ENCODE measurements around the gene TRIM46. TPM values are rescaled to one million over a fixed set of nuclear protein-coding genes. Genes with fewer than 3 reads are reported as not detected.

TRIM46 gene
- total RNA-seq, 1 experiment from 2014 or later: 4.1 TPM

GRCh38 chr1:155169541-155169940 is 4.1 kb upstream of the TRIM46 start:
- no TSS peak for BruUV-seq (replicated peaks)

GRCh38 chr1:155170101-155170785 is 3.4 kb upstream of the TRIM46 start:
- BruUV-seq (replicated peaks): no TSS peak
- CTCF ChIA-PET: no interaction called here
- Histone ChIP-seq H2AFZ (ENCODE audit: low read length) (no peak overlapping the region), H3K4me2 (ENCODE audit: low read length) (no peak overlapping the region), H3K9ac (ENCODE audit: low read length) (no peak overlapping the region), H3F3A (ENCODE audit: low read length, unreplicated experiment) (no peaks in the 10 kb centered on the region), H3K79me2 (ENCODE audit: low read length) (peaks cover 20% of the 10 kb centered on the region), H3K4me1 (ENCODE audit: insufficient read depth, low read length) (peaks cover 21% of the 10 kb centered on the region; the same call in 1 of the 2 replicates), H3K9me2 (replicated peaks; ENCODE audit: low read length) (no peaks in the 10 kb centered on the region), H4K20me1 (ENCODE audit: low read length) (no peaks in the 10 kb centered on the region), H3K4me3 (ENCODE audit: low read length) (no peak overlapping the region), H3K27ac (ENCODE audit: low read length) (no peak overlapping the region), H3K36me3 (ENCODE audit: low read depth, low read length) (peaks cover 8% of the 10 kb centered on the region; the same call in 1 of the 2 replicates), H3K9me3 (ENCODE audit: low read length) (no peaks in the 10 kb centered on the region), H3K27me3 (ENCODE audit: low read length) (no peaks in the 10 kb centered on the region)
- ATAC-seq (no peak), DNase-seq (no peak)
- intact Hi-C loops (cut with micrococcal nuclease): no loop called here
- no peak for TF ChIP-seq EZH2 (IDR thresholded peaks at IDR 0.05; ENCODE audit: low read length, unreplicated experiment)
- TF ChIP-seq EZH2phosphoT487 (IDR thresholded peaks at IDR 0.05; ENCODE audit: borderline replicate concordance, low read length): no peak
- no peak for TF ChIP-seq CTCF (conservative IDR thresholded peaks at IDR 0.05; ENCODE audit: low read depth, low read length)
- POLR2A ChIA-PET (ENCODE audit: unreplicated experiment): no interaction called here

More at GRCh38 chr1:155169541-155169940, 4.1 kb upstream of the TRIM46 start:
- Histone ChIP-seq H3K27me3 (ENCODE audit: low read length) (no peaks in the 10 kb centered on the region), H3K9me2 (replicated peaks; ENCODE audit: low read length) (no peaks in the 10 kb centered on the region), H3K4me1 (ENCODE audit: insufficient read depth, low read length) (peaks cover 21% of the 10 kb centered on the region; the same call in 1 of the 2 replicates), H2AFZ (ENCODE audit: low read length) (no peak overlapping the region), H3K9me3 (ENCODE audit: low read length) (no peaks in the 10 kb centered on the region), H3K36me3 (ENCODE audit: low read depth, low read length) (peaks cover 8% of the 10 kb centered on the region; the same call in 1 of the 2 replicates), H3K4me2 (ENCODE audit: low read length) (no peak overlapping the region), H4K20me1 (ENCODE audit: low read length) (no peaks in the 10 kb centered on the region), H3K27ac (ENCODE audit: low read length) (no peak overlapping the region), H3K79me2 (ENCODE audit: low read length) (peaks cover 20% of the 10 kb centered on the region), H3F3A (ENCODE audit: low read length, unreplicated experiment) (no peaks in the 10 kb centered on the region), H3K4me3 (ENCODE audit: low read length) (no peak overlapping the region), H3K9ac (ENCODE audit: low read length) (no peak overlapping the region)
- DNase-seq (no peak), ATAC-seq (no peak)
- no peak for TF ChIP-seq CTCF (conservative IDR thresholded peaks at IDR 0.05; ENCODE audit: low read depth, low read length)
- TF ChIP-seq EZH2phosphoT487 (IDR thresholded peaks at IDR 0.05; ENCODE audit: borderline replicate concordance, low read length): no peak
- no peak for TF ChIP-seq EZH2 (IDR thresholded peaks at IDR 0.05; ENCODE audit: low read length, unreplicated experiment)
- ChIA-PET POLR2A (ENCODE audit: unreplicated experiment) (no interaction called here), CTCF (interaction anchor here (0.8 kb wide), 1 partner anchor 78 kb away, joined by 5 read pairs; no protein-coding TSS in a partner anchor)
- intact Hi-C loops (cut with micrococcal nuclease): no loop called here

- Histone ChIP-seq H3K9me2 (replicated peaks; ENCODE audit: low read length) (no peaks in the 10 kb centered on the region), H3K27ac (ENCODE audit: low read length) (no peak overlapping the region), H4K20me1 (ENCODE audit: low read length) (no peaks in the 10 kb centered on the region), H3K79me2 (ENCODE audit: low read length) (peaks cover 20% of the 10 kb centered on the region), H3F3A (ENCODE audit: low read length, unreplicated experiment) (no peaks in the 10 kb centered on the region), H3K4me3 (ENCODE audit: low read length) (no peak overlapping the region), H3K36me3 (ENCODE audit: low read depth, low read length) (peaks cover 8% of the 10 kb centered on the region; the same call in 1 of the 2 replicates), H3K9ac (ENCODE audit: low read length) (no peak overlapping the region), H3K4me1 (ENCODE audit: insufficient read depth, low read length) (peaks cover 21% of the 10 kb centered on the region; the same call in 1 of the 2 replicates), H3K4me2 (ENCODE audit: low read length) (no peak overlapping the region), H2AFZ (ENCODE audit: low read length) (no peak overlapping the region), H3K9me3 (ENCODE audit: low read length) (no peaks in the 10 kb centered on the region), H3K27me3 (ENCODE audit: low read length) (no peaks in the 10 kb centered on the region)
- ATAC-seq (no peak), DNase-seq (no peak)
- CTCF ChIA-PET: no interaction called here
- TF ChIP-seq EZH2 (IDR thresholded peaks at IDR 0.05; ENCODE audit: low read length, unreplicated experiment) (no peak), CTCF (conservative IDR thresholded peaks at IDR 0.05; ENCODE audit: low read depth, low read length) (no peak), EZH2phosphoT487 (IDR thresholded peaks at IDR 0.05; ENCODE audit: borderline replicate concordance, low read length) (no peak)
- no TSS peak for BruUV-seq (replicated peaks)
- intact Hi-C loops (cut with micrococcal nuclease): no loop called here
- POLR2A ChIA-PET (ENCODE audit: unreplicated experiment): no interaction called here
Observed at GRCh38 chr1:155170806-155171205, 2.8 kb upstream of the TRIM46 start.

All from PC-3 (cell line).